GM18498 (cell line): ENCODE results near the gene CD52.
"Not testable (repeated sequence)": the region's sequence is repeated elsewhere in the genome, so short reads cannot be mapped to it uniquely, and the experiment has no call there.

Experiments used
- ATAC-seq: cut with Tn5 transposase; IDR thresholded peaks from one replicate; pipeline ENCODE4 v1.9.1; 2021; ENCODE audit warnings: mild to moderate bottlenecking, moderate library complexity; ENCODE audit not compliant: unreplicated experiment

CD52 gene

DNA sequence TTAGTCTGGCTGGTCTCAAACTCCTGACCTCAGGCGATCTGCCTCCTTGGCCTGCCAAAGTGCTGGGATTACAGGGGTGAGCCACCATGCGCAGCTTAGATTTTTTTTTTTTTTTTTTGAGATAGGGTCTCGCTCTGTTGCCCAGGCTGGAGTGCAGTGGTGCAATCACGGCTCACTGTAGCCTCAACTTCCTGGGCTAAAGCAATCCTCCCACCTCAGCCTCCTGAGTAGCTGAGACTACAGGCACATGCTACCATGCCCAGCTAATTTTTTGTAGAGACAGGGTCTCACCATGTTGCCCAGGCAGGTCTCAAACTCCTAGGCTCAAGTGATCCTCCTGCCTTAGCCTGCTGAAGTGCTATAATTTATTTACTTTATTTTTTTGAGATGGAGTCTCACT lies 11.6 kb downstream of the CD52 start:
- not testable (repeated sequence) for ATAC-seq

DNA sequence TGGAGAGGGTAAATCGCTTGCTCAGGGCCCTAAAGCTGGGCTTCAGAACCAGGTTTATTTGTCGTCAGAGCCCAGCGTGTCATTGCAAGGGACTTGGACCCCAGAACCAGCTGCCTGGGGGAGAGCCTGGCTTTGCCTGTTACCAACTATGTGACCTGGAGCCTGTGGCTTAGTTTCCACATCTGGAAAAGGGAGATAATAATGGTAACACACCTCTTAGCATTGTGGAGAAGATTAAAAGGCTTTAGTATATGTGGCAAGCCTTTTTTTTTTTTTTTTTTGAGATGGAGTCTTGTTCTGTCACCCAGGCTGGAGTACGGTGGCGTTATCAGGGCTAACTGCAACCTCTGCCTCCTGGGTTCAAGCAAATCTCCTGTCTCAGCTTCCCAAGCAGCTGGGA lies 12.5 kb downstream of the CD52 start:
- ATAC-seq = no peak

DNA sequence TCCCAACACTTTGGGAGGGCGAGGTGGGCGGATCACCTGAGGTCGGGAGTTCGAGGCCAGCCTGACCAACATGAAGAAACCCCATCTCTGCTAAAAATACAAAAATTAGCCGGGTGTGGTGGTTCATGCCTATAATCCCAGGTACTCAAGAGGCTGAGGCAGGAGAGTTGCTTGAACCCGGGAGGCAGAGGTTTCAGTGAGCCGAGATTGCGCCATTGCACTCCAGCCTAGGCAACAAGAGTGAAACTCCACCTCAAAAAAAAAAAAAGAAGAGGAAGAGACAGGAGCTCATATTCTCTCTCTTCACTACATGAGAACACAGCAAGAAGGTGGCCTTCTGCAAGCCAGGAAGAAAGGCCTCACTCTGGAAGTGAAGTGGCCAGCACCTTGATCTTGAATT lies 15.6 kb downstream of the CD52 start:
- not testable (repeated sequence) for ATAC-seq

DNA sequence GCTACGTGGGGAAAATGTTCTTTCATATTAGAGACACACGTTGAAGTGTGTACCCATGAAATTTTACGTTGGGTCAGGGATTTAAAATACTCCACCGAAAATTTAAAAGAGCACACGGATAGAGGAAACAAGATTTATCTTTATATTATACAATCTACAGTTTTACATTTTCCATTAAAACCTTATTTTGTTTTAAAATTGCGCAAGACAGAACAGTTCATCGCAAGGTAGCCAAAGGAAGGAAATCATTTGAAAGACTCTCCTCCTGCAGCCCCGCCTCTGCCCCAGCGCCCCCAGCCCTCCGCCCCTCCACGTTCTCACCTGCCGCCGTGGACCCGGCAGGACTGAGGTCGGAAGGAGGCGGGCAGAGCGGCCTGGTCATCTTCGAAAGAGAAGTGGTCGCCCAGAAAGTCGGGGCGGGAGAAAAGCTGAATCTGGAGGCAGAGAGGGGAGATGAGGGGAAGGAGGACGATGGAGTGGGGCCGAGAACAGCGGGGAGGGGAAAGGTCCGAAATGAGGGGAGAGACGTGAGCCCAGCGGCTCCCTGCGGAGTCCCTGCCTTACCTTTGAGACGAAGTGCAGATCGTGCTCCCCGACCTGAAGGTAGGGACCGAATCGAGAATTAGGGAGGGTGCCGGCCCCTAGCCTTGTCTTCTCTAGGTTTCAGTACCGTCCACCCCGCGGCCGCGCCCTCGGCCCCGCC lies 18.2 kb downstream of the CD52 start:
- no peak for ATAC-seq

DNA sequence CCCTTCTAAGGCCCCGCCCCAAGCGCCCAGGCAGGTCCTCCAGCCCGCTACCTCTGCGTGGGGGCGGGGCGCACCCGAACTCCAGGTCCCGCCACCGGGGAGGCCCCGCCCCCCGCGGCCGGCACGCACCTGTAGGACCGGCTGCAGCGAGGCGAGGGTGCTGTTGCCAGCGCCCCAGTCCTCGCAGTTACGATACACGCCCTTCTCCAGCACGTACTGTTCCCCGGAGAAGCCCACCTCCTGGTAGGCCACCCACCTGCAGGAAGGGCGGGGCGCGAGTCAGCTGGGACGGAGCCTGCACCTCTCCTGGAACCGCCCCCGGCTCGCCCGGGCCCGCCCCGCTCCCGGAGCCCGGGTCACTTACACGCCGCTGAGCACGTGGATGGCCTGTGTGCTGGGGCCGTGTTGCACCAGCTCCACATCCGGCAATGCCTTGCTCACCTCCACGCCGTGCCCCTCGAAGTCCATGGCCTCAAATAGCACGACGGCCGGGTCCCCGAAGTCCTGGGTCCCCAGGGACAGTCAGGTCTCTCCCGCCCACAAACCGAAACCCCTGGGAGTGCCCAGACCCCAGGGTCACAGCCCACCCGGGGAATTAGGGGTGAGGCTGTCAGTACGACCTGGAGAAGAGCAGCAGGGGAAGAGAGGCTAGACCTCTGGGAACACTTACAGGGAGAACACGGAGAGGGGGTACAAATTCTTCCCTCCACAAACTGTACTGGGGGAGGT lies 18.9 kb downstream of the CD52 start:
- ATAC-seq = peak; percentile 58

DNA sequence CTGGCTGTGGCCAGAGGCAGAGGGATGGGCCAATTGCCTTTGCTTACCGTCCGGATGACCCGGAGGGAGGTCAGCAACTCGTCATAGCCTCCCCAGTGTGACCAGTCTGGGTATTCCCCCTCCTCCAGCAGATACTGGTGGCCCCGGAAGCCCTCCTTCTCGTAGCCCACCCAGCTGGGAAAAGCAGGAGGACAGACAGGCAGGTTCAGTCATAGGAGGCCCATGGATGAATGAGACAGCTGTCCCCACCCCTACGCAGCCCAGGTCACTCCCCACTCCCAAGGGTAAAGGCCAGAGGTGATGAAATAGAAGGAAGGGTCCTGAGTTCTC lies 19.4 kb downstream of the CD52 start:
- ATAC-seq = no peak

DNA sequence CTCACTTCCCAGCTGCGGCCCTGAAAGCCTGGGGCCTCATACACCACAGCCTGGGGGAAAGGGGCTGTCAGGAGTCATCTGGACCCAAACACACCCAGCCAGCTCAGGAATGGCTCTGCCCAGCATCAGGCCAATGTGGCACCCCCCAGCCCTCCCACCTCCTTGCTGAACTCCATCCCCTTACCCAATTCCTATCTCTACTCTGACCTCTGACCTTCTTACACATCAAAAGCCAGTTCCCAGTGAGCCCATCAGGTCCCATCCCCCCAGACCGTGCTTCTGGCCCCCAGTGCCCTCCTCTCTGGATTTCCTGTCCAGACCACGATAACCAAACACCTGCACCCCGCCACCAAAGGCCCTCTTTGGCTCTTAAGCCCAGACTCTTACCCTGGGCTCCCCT lies 19.9 kb downstream of the CD52 start:
- no peak for ATAC-seq

DNA sequence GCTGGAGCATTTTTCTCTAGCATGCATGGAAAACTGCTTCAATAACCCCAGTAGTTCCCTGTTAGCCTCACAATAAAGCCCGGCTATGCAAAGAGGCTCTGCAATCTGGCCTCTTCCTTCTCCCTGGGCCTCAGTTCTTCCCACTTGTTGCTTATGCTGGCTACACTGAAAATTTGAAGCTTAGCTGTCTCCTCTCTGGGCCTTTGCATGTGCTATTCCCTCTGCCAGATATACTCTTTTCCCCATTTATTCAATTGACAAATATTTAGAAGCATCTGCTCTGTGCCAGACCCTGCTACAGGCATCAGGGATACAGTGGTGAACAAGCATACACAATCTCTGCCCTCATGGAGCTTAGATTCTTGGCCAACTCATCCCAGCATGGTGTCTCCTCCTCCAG lies 20.9 kb downstream of the CD52 start:
- no peak for ATAC-seq

DNA sequence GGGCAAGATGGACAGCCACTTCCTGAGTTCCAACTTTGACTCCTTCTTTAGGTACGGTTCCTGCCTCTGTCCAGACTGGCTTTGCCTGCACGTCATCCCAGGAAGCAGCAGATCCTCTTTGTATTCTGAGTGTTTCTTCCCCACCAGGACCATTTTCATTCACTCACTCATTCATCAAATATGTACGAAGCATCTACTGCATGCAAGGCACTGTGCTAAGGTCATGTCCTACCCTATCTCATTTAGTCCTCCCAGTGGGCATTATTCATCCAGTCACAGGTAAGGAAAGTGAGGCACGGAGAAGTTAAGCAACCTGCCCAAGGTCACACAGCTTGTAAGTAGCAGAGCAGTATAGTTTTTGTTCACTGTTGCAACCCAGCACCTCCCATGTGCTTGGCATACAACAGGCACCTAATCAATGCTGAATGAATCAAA lies 22.3 kb downstream of the CD52 start:
- no peak for ATAC-seq

DNA sequence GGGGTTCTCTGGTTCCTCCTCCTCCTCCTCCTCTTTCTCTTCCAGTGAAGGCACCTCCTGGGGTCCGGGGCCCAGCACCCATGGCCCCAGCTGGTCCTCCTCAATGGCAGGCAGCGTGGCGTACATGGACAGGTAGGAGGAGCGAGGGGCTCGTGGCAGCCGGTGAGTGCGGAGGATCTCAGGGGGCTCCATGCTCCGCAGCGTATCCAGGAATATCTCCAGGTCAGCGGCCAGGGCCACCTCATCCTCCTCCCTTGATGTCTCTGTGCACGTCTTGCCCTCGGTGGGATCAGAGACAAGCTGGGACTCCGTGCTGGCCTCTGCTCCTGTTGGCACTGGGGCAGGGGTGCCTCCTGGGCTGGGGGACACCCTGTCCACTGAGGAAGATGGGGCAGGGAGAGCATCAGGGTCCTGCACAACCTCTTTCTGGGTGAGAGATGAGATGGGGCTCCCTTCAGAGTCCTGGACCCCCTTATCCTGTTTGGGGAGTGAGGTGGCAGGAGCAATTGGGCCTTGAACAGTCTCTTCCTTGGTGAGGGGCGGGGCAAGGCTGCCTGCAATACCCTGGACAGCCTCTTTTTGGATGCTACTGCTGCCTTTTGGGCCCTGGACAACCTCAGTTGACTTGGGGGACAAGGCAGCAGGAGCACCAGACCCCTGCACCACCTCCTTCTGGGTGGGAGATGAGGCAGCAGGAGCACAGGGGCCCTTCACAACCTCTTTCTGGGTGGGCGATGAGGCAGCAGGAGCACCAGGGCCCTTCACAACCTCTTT lies 26.6 kb downstream of the CD52 start:
- no peak for ATAC-seq

DNA sequence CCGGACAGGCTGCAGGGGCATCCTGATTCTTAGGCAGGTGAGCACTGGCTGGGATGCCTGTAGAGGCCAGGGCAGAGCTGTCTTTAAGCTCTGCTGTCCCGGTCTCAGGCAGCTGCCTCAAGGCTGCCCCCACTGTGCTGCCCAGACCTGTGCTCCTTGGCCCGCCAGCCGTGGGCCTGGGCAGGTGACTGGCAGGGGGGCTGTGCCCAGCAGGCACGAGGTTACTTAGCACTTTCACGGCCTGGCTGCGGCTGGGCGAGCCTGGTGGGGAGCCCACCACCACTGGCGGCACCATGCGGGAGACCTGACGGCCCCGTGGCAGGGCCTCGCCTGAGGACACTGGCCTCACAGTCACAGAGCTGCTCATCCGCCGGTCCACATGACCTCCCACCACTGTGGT lies 28.0 kb downstream of the CD52 start:
- no peak for ATAC-seq

DNA sequence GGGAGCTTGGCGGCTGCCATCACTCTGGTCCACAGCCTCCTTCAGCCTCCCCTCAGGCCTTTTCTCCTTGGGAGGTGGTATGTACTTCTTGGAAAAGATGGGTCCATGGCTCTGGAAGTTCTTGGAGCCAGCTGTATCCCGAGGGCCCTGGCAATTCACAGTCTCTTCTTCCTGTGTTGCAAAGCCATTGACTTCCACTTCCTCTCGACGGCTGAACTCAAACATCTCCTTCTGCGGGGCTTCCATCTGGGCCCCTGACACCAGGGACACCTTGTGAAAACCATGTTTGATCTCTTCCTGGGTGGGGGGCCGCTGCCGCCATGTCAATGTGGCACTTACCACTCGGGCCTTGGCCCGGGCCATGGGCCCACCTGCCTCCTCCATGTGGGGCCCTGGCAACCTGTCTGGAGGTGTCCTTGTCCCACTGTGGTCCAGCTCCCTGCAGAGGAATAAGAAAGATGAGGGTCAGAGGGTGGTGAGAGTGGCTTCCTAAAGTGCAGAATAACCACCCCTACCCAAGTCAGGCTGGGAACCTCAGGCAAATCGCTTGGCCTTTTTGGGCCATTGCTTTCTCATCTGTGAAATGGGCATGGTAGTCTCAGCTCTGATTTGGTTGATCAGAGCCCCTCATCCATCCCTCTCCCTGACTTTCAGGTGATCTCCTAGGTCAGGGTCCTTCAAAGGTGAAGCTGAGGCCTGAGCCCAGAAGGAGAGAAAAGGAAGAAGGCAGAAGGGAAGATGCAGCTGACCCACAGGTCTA lies 28.7 kb downstream of the CD52 start:
- no peak for ATAC-seq

DNA sequence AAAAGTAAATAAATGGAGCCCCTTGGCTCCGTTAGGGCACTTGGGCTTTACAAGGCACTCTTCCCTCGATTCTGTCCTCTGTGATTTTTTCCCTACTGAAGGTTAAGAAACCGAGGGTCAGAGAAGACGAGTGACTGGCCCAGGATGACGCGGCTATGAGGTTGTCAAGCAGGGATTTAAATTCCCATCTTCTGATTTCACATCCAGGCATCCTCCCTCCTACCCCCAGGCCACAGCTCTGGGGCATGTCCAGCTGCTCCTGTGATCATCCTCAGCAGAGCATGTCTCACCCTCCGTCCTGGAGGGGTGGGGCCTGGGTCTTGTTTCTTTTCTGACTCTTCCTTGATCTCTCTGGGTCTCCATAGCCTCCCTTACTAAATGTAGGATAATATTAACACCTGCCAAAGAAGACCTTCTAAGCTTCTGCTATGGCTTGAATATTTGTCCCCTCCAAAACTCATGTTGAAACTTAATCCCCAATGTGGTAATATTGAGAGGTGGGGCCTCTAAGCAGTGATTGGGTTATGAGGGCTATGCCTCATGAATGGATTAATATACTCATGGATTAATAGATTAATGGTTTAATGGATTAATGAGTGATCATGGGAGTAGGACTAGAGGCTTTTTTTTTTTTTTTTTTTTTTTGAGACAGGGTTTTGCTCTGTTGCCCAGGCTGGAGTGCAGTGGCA lies 31.6 kb downstream of the CD52 start:
- no peak for ATAC-seq

DNA sequence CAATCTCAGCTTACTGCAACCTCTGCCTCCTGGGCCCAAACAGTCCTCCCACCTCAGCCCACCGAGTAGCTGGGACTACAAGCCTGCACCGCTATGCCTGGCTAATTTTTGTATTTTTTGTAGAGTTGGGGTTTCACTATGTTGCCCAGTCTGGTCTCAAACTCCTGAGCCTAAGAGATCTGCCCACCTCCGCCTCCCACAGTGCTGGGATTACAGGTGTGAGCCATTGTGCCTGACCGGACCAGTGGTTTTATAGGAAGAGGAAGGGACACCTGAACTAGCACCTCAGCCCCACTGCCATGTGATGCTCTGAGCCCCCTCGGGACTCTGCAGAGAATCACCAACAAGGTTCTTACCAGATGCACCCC lies 32.1 kb downstream of the CD52 start:
- ATAC-seq = no peak

DNA sequence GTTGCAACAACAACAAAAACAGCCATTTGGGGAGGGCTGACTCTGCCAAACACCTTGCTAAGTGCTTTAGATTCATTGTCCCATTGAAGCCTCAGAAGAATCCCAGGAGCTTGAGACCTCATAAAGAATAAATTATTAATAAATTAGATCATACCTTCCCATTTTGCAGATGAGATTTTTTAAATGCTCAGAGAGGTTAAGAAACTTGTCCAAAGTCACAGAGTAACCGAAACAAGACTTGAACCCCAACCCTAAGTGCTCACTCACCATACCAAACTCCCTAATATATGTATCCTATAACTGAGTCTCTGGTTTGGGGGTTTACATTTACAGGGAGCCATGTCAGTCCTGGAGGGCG lies 32.6 kb downstream of the CD52 start:
- ATAC-seq = no peak

DNA sequence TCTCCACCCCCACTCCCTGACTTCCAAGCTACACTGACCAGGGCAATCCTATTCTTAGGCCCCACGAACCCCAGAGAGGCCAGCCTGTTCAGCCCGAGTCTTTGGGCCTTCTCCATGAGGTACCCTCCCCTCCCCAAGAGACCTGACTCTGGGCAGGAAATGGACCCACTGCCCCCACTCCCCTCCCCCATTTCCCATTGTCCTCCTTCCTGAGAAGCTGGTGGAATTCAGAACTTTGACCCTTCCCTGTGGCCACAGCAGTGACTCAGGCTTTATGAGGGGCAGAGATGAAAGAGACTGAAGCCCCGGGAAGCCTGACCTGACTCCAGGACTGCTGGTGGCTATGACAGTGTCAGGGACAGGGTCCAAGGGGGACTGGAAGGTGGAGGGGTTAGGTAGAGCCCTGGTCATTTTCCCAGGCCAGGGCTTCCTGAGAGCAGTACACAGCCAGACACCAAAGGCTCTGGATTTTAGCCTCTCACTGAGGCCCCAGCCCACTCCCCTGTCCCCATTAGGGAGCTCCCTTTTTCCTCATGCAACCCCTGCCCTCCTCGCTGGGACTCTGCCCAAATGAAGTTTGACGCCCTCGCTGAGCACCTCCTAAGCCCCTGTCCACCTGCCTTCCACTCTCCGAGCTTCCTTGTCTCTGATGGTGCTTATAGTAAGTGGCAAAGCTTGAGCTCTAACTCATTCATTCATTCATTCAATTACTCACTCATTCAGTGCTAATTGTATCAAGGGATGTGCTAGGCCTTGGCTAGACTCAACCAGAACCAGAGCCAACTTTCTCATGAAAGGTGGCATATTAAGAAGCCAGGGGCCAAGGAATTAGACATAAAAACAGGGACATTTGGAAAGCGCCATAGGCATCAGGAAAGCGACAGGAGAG lies 33.2 kb downstream of the CD52 start:
- no peak for ATAC-seq

DNA sequence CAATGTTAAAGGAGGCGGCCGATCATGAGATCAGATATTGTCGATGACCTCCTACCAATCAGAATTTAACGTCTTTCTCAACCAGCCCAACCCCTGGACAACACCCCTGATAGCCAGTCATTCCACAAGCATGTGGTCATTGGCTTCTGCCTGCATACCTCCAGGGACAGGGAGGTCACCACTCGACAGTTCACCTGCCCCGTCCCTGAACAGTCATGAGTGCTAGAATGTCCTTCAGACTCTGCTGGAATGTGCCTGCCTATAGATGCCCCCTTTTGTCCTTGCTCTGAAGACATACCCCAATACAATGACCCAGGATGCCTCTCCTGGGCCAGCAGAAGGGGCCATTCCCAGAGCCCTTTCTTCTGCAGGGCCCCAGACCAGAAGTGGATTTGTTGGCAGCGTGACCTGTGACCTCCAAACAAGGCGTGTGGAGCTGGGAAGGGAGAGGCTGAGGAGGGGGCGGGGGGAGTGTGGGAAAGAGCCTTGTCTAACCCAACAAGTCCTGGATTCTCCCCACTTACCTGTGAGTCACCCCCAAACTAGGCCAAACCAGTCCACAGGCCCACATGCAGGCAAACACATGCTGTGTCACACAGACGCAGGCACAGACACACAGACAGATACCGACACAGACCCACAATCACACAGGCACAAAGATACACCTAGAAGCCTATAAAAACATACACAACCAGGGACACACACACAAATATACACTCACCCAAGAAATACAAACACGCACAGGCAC lies 34.0 kb downstream of the CD52 start:
- no peak for ATAC-seq

DNA sequence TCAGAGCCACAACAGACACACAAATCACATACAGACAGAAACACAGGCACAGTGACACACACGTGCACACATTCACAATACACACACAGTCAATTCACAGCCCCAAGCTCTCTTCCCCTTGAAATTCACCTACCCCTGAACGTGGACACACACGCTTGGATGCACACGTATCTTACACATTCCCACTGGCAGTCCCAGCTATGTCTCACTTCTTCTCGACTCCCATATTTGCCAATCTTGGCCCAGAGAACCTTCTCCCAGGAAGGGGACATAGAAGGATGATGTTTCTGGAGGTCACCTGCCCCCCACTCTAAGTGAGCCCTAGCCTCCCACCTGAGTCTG lies 34.6 kb downstream of the CD52 start:
- no peak for ATAC-seq

DNA sequence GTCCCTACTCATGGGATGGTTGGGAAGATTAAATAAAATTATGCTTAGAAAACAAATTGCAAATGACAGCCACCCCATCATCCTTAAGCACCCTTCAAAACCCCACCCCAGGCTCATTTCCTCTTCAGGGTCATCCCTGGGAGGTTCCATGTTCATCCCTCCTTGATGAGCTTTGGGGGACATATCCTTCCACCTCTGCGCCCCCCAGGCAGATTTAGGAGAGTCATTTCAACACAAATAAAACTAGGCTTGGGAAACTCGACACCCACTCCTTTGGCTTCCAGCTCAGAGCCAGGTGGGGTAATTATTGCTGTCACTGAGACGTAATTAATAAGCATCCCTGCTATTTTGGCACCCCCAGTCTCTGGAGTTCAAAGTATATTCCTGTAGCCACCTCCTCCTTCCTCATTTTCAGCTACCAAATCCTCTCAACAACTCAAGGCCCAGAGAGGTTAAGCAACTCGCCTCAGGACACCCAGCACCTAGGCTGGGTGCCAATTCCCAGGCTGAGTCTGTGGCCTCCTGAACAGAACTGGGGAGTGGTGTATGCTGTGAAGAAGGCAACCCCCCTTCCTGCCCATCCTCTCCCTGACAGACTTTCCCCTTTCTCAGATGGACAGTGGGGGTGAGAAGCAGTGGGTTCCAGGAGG lies 35.6 kb downstream of the CD52 start:
- ATAC-seq = no peak
